ENCODE measurements around the gene RABGAP1L. TPM values are rescaled to one million over a fixed set of nuclear protein-coding genes. Genes with fewer than 3 reads are reported as not detected.

The RABGAP1L gene
- total RNA-seq, 1 donor from 2014 or later = 44.1 TPM

DNA sequence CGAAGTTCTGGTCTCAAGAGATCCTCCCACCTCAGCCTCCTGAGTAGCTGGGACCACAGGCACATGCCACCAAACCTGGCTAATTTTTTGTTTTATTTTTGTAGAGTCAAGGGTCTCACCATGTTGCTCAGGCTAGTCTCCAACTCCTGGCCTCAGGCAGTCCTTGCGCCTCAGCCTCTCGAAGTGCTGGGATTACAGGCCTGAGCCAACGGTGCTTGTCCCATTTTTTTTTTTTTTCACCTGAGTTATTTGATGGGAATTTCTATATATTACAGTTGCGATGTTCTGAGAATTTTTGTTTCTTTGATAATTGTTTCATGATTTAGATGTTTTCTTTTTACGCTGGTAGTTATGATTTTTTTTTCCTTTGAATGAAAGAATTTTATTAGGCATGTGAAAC, 2.5 kb downstream of the RABGAP1L start:
- no peaks in the 10 kb centered on the region for H3K36me3 Mint-ChIP-seq (ENCODE audit: unreplicated experiment)
- no peak for DNase-seq
- TF ChIP-seq, protein P1, sequence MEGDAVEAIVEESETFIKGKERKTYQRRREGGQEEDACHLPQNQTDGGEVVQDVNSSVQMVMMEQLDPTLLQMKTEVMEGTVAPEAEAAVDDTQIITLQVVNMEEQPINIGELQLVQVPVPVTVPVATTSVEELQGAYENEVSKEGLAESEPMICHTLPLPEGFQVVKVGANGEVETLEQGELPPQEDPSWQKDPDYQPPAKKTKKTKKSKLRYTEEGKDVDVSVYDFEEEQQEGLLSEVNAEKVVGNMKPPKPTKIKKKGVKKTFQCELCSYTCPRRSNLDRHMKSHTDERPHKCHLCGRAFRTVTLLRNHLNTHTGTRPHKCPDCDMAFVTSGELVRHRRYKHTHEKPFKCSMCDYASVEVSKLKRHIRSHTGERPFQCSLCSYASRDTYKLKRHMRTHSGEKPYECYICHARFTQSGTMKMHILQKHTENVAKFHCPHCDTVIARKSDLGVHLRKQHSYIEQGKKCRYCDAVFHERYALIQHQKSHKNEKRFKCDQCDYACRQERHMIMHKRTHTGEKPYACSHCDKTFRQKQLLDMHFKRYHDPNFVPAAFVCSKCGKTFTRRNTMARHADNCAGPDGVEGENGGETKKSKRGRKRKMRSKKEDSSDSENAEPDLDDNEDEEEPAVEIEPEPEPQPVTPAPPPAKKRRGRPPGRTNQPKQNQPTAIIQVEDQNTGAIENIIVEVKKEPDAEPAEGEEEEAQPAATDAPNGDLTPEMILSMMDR (IDR thresholded peaks at IDR 0.05; ENCODE audit: partially characterized antibody, unreplicated experiment) = no peak
- no peak overlapping the region for H3K27ac Mint-ChIP-seq (ENCODE audit: unreplicated experiment)
- no peaks in the 10 kb centered on the region for H3K4me1 Mint-ChIP-seq (ENCODE audit: low read depth, unreplicated experiment)
- H3K4me3 Mint-ChIP-seq (ENCODE audit: unreplicated experiment) = no peak overlapping the region
- peaks cover 5% of the 10 kb centered on the region for H3K9me3 Mint-ChIP-seq (ENCODE audit: unreplicated experiment)
- peaks cover 4% of the 10 kb centered on the region for H3K27me3 Mint-ChIP-seq (ENCODE audit: unreplicated experiment)

GRCh38 chr1:174164826-174165225, 5.5 kb downstream of the RABGAP1L start:
- Mint-ChIP-seq H3K4me1 (ENCODE audit: low read depth, unreplicated experiment) (no peaks in the 10 kb centered on the region), H3K4me3 (ENCODE audit: unreplicated experiment) (no peak overlapping the region), H3K27me3 (ENCODE audit: unreplicated experiment) (peaks cover 4% of the 10 kb centered on the region), H3K27ac (ENCODE audit: unreplicated experiment) (no peak overlapping the region), H3K9me3 (ENCODE audit: unreplicated experiment) (peaks cover 3% of the 10 kb centered on the region), H3K36me3 (ENCODE audit: unreplicated experiment) (no peaks in the 10 kb centered on the region)
- TF ChIP-seq, protein P1 (IDR thresholded peaks at IDR 0.05; ENCODE audit: partially characterized antibody, unreplicated experiment) = no peak
- no peak for DNase-seq

- H3K27ac Mint-ChIP-seq (ENCODE audit: unreplicated experiment) = no peak overlapping the region
- DNase-seq = no peak
Measured at GRCh38 chr1:174165471-174166137, 6.3 kb downstream of the RABGAP1L start.

GRCh38 chr1:174166530-174167264, 7.4 kb downstream of the RABGAP1L start:
- Mint-ChIP-seq H3K36me3 (ENCODE audit: unreplicated experiment) (no peaks in the 10 kb centered on the region), H3K4me3 (ENCODE audit: unreplicated experiment) (no peak overlapping the region), H3K4me1 (ENCODE audit: low read depth, unreplicated experiment) (no peaks in the 10 kb centered on the region), H3K9me3 (ENCODE audit: unreplicated experiment) (no peaks in the 10 kb centered on the region), H3K27me3 (ENCODE audit: unreplicated experiment) (no peaks in the 10 kb centered on the region), H3K27ac (ENCODE audit: unreplicated experiment) (no peak overlapping the region)
- TF ChIP-seq, protein P1 (IDR thresholded peaks at IDR 0.05; ENCODE audit: partially characterized antibody, unreplicated experiment) = no peak
- no peak for DNase-seq

More at GRCh38 chr1:174165471-174166137, 6.3 kb downstream of the RABGAP1L start:
- H3K27me3 Mint-ChIP-seq (ENCODE audit: unreplicated experiment) = no peaks in the 10 kb centered on the region
- H3K36me3 Mint-ChIP-seq (ENCODE audit: unreplicated experiment) = no peaks in the 10 kb centered on the region
- TF ChIP-seq, protein P1 (IDR thresholded peaks at IDR 0.05; ENCODE audit: partially characterized antibody, unreplicated experiment) = no peak
- no peak overlapping the region for H3K4me3 Mint-ChIP-seq (ENCODE audit: unreplicated experiment)
- no peaks in the 10 kb centered on the region for H3K4me1 Mint-ChIP-seq (ENCODE audit: low read depth, unreplicated experiment)
- H3K9me3 Mint-ChIP-seq (ENCODE audit: unreplicated experiment) = no peaks in the 10 kb centered on the region

- Mint-ChIP-seq H3K36me3 (ENCODE audit: unreplicated experiment) (no peaks in the 10 kb centered on the region), H3K4me3 (ENCODE audit: unreplicated experiment) (no peak overlapping the region), H3K27ac (ENCODE audit: unreplicated experiment) (no peak overlapping the region), H3K9me3 (ENCODE audit: unreplicated experiment) (no peaks in the 10 kb centered on the region), H3K27me3 (ENCODE audit: unreplicated experiment) (no peaks in the 10 kb centered on the region), H3K4me1 (ENCODE audit: low read depth, unreplicated experiment) (no peaks in the 10 kb centered on the region)
- DNase-seq = no peak
- TF ChIP-seq, protein P1 (IDR thresholded peaks at IDR 0.05; ENCODE audit: partially characterized antibody, unreplicated experiment) = no peak
Measured at GRCh38 chr1:174167265-174167803, 8.0 kb downstream of the RABGAP1L start.

Measured in glutamatergic neuron (in vitro differentiated cells).